Keratinocyte (primary cell): ENCODE measurements around the gene SPDYE2.
"Not testable (repeated sequence)": the region's sequence is repeated elsewhere in the genome, so short reads cannot be mapped to it uniquely, and the experiment has no call there.

Experiments used
- EZH2 ChIP-seq: IDR thresholded peaks from one replicate; pipeline ENCODE4 v1.6.1; 2012; ENCODE audit warnings: inconsistent platforms, mild to moderate bottlenecking, low read length, moderate library complexity
- TF ChIP-seq, protein P1 (sequence below), 3 experiments: IDR thresholded peaks in 1 of 3; conservative IDR thresholded peaks in 1 of 3; optimal IDR thresholded peaks in 1 of 3; 2 replicates in 2 of 3; 3 replicates in 1 of 3; pipeline versions ENCODE3 to v1.5.1; 2011; ENCODE audit warnings: low read length in 3 of 3, mild to moderate bottlenecking in 3 of 3, moderate library complexity in 2 of 3, control low read depth in 1 of 3, inconsistent platforms in 1 of 3; ENCODE audit not compliant: insufficient read depth in 2 of 3; ENCODE audit errors: extremely low read depth in 1 of 3

DNA sequence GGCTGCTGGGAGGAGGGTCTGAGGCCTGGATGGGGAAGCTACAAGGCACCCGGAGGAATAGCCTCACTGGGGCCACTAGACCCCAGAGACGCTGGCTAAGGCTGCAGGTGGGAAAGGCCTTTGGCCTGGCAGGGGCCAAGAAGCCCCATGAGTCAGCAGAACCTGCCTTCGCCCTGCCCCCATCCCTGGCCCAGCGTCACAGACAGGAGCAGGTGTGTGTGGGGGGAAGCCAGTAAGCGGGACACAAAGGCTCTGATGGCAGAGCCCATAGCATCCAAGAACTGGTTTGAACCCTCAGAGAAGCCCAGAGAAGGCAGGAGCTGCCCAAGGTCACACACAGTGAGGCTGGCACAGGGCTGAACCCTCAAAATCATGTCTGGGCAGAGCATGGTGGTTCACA lies 55.8 kb downstream of the SPDYE2 start:
- TF ChIP-seq, protein P1, sequence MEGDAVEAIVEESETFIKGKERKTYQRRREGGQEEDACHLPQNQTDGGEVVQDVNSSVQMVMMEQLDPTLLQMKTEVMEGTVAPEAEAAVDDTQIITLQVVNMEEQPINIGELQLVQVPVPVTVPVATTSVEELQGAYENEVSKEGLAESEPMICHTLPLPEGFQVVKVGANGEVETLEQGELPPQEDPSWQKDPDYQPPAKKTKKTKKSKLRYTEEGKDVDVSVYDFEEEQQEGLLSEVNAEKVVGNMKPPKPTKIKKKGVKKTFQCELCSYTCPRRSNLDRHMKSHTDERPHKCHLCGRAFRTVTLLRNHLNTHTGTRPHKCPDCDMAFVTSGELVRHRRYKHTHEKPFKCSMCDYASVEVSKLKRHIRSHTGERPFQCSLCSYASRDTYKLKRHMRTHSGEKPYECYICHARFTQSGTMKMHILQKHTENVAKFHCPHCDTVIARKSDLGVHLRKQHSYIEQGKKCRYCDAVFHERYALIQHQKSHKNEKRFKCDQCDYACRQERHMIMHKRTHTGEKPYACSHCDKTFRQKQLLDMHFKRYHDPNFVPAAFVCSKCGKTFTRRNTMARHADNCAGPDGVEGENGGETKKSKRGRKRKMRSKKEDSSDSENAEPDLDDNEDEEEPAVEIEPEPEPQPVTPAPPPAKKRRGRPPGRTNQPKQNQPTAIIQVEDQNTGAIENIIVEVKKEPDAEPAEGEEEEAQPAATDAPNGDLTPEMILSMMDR (optimal IDR thresholded peaks at IDR 0.05 in 1 of 3, IDR thresholded peaks at IDR 0.05 in 1 of 3, conservative IDR thresholded peaks at IDR 0.05 in 1 of 3; ENCODE audit: extremely low read depth in 1 of 3, insufficient read depth in 2 of 3, low read length in 3 of 3) = not testable (repeated sequence)
- TF ChIP-seq EZH2 = not testable (repeated sequence)
